GM23248 (cell line): Measurements from ENCODE around the gene C3orf18.

ENCODE experiments used
- EZH2 ChIP-seq: fragments of 200-600 bp; sonication (generic); IDR thresholded peaks from 2 replicates; pipeline ENCODE4 v1.6.1; 2018; ENCODE audit warnings: antibody characterized with exemption, mild to moderate bottlenecking; ENCODE audit not compliant: insufficient read depth, poor library complexity, severe bottlenecking
- EZH2phosphoT487 ChIP-seq: fragments of 200-600 bp; sonication (generic); IDR thresholded peaks from 2 replicates; pipeline ENCODE4 v1.6.1; 2018; ENCODE audit warnings: antibody characterized with exemption, moderate library complexity, mild to moderate bottlenecking, low read depth; ENCODE audit not compliant: insufficient read depth

DNA sequence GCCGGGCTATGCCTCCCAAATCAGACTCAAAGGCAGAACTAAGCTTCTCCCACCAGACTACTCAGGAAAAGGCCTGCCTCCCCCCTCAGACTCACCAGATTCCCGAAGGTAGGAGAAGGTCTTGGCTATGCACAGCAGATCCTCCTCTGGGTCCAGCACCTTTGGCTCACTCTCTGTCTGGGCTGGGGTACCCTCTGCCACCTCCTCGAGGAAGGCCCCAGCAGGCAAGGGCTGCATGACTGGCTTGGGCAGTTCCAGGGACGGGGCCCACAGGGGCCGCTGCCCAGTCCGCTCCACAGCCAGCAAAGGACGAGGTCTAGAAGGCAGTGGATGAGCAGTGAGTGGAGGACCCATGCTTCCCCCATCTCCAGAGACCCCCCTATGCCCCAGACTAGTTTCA is 40.7 kb upstream of the C3orf18 start:
- TF ChIP-seq EZH2: no peak
- no peak for TF ChIP-seq EZH2phosphoT487
